ENCODE data around the gene MOSPD3. TPM values are rescaled to one million over a fixed set of nuclear protein-coding genes. Genes with fewer than 3 reads are reported as not detected.

The MOSPD3 gene
- total and polyA plus RNA-seq, 10 of the 15 experiments (the other 5 are each of a cell fraction or from before 2014, with no cell fraction given): 0.61 to 13.6 (median 4.1) TPM

GRCh38 chr7:100572281-100572948, 39.9 kb upstream of the MOSPD3 start:
- TF ChIP-seq TAF1 (IDR thresholded peaks at IDR 0.05; ENCODE audit: borderline replicate concordance, low read depth, low read length) (no peak), IRF4 (IDR thresholded peaks at IDR 0.05; ENCODE audit: low read depth, low read length) (no peak), SKIL (IDR thresholded peaks at IDR 0.05; ENCODE audit: low read depth, poor library complexity, severe bottlenecking) (no peak), KAT2A (conservative IDR thresholded peaks at IDR 0.05; ENCODE audit: control insufficient read depth, low read depth, low read length) (no peak), MTA3 (IDR thresholded peaks at IDR 0.05; ENCODE audit: borderline replicate concordance, low read length) (no peak), ETV6 (conservative IDR thresholded peaks at IDR 0.05 in 1 of 2, IDR thresholded peaks at IDR 0.05 in 1 of 2; ENCODE audit: borderline replicate concordance in 1 of 2, low read depth in 1 of 2) (no peak), E2F4 (IDR thresholded peaks at IDR 0.05; ENCODE audit: low read depth, low read length) (no peak), TCF3 (IDR thresholded peaks at IDR 0.05; ENCODE audit: borderline replicate concordance, insufficient read depth, low read depth, low read length) (no peak), MYC (IDR thresholded peaks at IDR 0.05; ENCODE audit: insufficient read depth, insufficient read length, insufficient replicate concordance, low read length, severe bottlenecking) (no peak), SREBF1 (IDR thresholded peaks at IDR 0.05; ENCODE audit: low read length) (no peak), ZNF687 (IDR thresholded peaks at IDR 0.05) (no peak)
- TF ChIP-seq, protein P1, sequence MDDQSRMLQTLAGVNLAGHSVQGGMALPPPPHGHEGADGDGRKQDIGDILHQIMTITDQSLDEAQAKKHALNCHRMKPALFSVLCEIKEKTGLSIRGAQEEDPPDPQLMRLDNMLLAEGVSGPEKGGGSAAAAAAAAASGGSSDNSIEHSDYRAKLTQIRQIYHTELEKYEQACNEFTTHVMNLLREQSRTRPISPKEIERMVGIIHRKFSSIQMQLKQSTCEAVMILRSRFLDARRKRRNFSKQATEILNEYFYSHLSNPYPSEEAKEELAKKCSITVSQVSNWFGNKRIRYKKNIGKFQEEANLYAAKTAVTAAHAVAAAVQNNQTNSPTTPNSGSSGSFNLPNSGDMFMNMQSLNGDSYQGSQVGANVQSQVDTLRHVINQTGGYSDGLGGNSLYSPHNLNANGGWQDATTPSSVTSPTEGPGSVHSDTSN (IDR thresholded peaks at IDR 0.05; ENCODE audit: insufficient replicate concordance, low read depth, low read length): no peak
- Histone ChIP-seq H3K4me3 (no peak overlapping the region), H3K9ac (ENCODE audit: control insufficient read depth, insufficient read depth, low read length) (no peak overlapping the region), H3K36me3 (ENCODE audit: control insufficient read depth in 2 of 2, insufficient read depth in 2 of 2, low read length in 1 of 2) (peaks cover 0 to 9% of the 10 kb centered on the region in 2 experiments; a peak in 3 of 4 replicates), H3K9me3 (replicated peaks; ENCODE audit: control insufficient read depth, insufficient read depth, low read length) (no peaks in the 10 kb centered on the region), H3K4me2 (ENCODE audit: control insufficient read depth, insufficient read depth) (no peak overlapping the region), H2AFZ (ENCODE audit: control insufficient read depth, low read depth, low read length) (no peak overlapping the region), H4K20me1 (ENCODE audit: control insufficient read depth, insufficient read depth) (no peaks in the 10 kb centered on the region), H3K27me3 (replicated peaks in 1 of 2; ENCODE audit: control insufficient read depth in 2 of 2, insufficient read depth in 2 of 2, low read length in 1 of 2) (no peaks in the 10 kb centered on the region), H3K4me1 (ENCODE audit: control insufficient read depth, insufficient read depth, low read length) (peaks cover 29% of the 10 kb centered on the region), H3K79me2 (ENCODE audit: control insufficient read depth, insufficient read depth, low read length) (no peaks in the 10 kb centered on the region), H3K27ac (ENCODE audit: control insufficient read depth, insufficient read depth) (no peak overlapping the region)
- ATAC-seq: no peak
- intact Hi-C loops (cut with micrococcal nuclease; ENCODE audit: unreplicated experiment) (no loop called here), in situ Hi-C loops (cut with MboI) (no loop called here)
- CTCF ChIA-PET: interaction anchor here (0.5 to 0.7 kb wide), 2 partner anchors 12 to 215 kb away, joined by 3 read pairs; no protein-coding TSS in a partner anchor
- RAD21 ChIA-PET (ENCODE audit: unreplicated experiment): no interaction called here
- 82% methylated on average over 14 of the region's 20 CpGs for WGBS (ENCODE audit: insufficient coverage, insufficient replicate concordance, low lambda C conversion rate, missing lambda C conversion rate)
- no peak for FAIRE-seq
- DNase-seq (ENCODE audit: low read depth, low spot score): no peak
- BruUV-seq (replicated peaks): no TSS peak
- POLR2A ChIA-PET: no interaction called here
- SMC1A ChIA-PET (ENCODE audit: uncharacterized antibody, unreplicated experiment): no interaction called here
